ENCODE results near the gene HGD. TPM values are rescaled to one million over a fixed set of nuclear protein-coding genes. Genes with fewer than 3 reads are reported as not detected.

The HGD gene
- total RNA-seq, 1 experiment from 2014 or later: 0.33 TPM

DNA sequence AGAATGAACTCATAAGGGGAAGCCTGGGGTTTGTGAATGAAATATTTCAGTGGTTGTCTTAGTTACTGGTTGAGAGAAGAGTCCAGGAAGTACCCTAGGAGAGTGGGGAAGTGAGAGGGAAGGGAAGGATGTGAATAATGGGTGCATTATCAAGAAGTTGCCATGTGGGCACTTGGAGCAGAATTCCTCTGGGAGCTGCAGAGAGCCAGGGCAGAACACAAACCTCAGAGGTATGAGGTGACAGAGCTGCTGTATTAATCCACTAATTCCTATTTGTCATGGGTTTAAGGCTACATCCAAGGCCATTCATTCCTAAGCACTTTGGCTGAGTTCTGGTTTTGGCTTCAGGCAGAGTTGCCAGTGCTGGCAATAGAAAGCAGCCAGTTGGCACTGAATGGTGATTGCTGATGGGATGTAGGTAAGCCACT, 56.9 kb downstream of the HGD start:
- Mint-ChIP-seq H3K9me3 (peaks cover 25 to 30% of the 10 kb centered on the region in 2 experiments), H3K4me3 (no peak overlapping the region), H3K36me3 (ENCODE audit: insufficient read depth in 1 of 3, low read depth in 3 of 3) (peaks cover 10 to 23% (median 14%) of the 10 kb centered on the region in 3 experiments), H3K27ac (no peak overlapping the region; a peak in 1 of 7 replicates), H3K4me1 (peaks cover 0 to 13% of the 10 kb centered on the region in 2 experiments; a peak in 2 of 4 replicates), H3K27me3 (ENCODE audit: low read depth) (no peaks in the 10 kb centered on the region)
- H3K27me3 ChIP-seq (ENCODE audit: insufficient read depth, low read length): no peaks in the 10 kb centered on the region
- no peak overlapping the region for H2BK20ac ChIP-seq (ENCODE audit: low read depth, low read length, poor library complexity, severe bottlenecking)
- H2BK120ac ChIP-seq (ENCODE audit: low read depth, low read length, poor library complexity, severe bottlenecking): no peak overlapping the region
- no peak overlapping the region for H2AK5ac ChIP-seq (ENCODE audit: insufficient read length, low read length)
- H4K5ac ChIP-seq (ENCODE audit: insufficient read length, low read depth, low read length): no peak overlapping the region
- H4K8ac ChIP-seq (replicated peaks; ENCODE audit: insufficient read length, low read depth, low read length): no peak overlapping the region
- no peaks in the 10 kb centered on the region for H3K23me2 ChIP-seq (ENCODE audit: insufficient read length, low read depth, low read length, poor library complexity, severe bottlenecking)
- no peaks in the 10 kb centered on the region for H4K20me1 ChIP-seq (ENCODE audit: control insufficient read depth, insufficient read depth, insufficient read length)
- no peak overlapping the region for H2AFZ ChIP-seq (ENCODE audit: low read length)
- no peaks in the 10 kb centered on the region for H3K79me2 ChIP-seq (ENCODE audit: insufficient read depth, low read length)
- H3K23ac ChIP-seq (ENCODE audit: insufficient read length, low read depth, low read length): no peak overlapping the region
- H3K56ac ChIP-seq (ENCODE audit: insufficient read length, low read depth, low read length): no peak overlapping the region
- H3K27ac ChIP-seq (ENCODE audit: insufficient read length, low read depth, low read length): no peak overlapping the region
- H3K14ac ChIP-seq (ENCODE audit: insufficient read depth, low read length): no peak overlapping the region
- H2BK15ac ChIP-seq (ENCODE audit: low read depth, low read length): no peak overlapping the region
- H3K4me1 ChIP-seq (ENCODE audit: insufficient read depth, low read length): no peaks in the 10 kb centered on the region
- no peak overlapping the region for H3K4ac ChIP-seq (ENCODE audit: low read depth, low read length)
- no peaks in the 10 kb centered on the region for H3K79me1 ChIP-seq (ENCODE audit: insufficient read depth, low read depth, low read length, poor library complexity, severe bottlenecking)
- no peak overlapping the region for H3K18ac ChIP-seq (ENCODE audit: insufficient read length, low read depth, low read length)
- H2BK12ac ChIP-seq (ENCODE audit: insufficient read length, low read depth, low read length): no peak overlapping the region
- H4K91ac ChIP-seq (ENCODE audit: insufficient read length, low read depth, low read length): no peak overlapping the region
- TF ChIP-seq CTCF (conservative IDR thresholded peaks at IDR 0.05): no peak
- no peak overlapping the region for H3K4me2 ChIP-seq (ENCODE audit: insufficient read depth, insufficient read length, low read length)
- DNase-seq: no peak
- peaks cover 13% of the 10 kb centered on the region for H3K9me3 ChIP-seq (ENCODE audit: control insufficient read depth, low read depth, low read length)
- H3K9ac ChIP-seq (ENCODE audit: extremely low read depth, insufficient read length, low read length): no peak overlapping the region
- no peak overlapping the region for H2BK5ac ChIP-seq (ENCODE audit: insufficient read length, low read length)
- H3T11ph ChIP-seq (ENCODE audit: low read length): no peak overlapping the region
